Measurements from ENCODE around the gene VWC2L.

Gene VWC2L

GRCh38 chr2:214471382-214471781, 60.5 kb downstream of the VWC2L start:
- no peak for DNase-seq

- DNase-seq: no peak
Observed at GRCh38 chr2:214471990-214472389, 61.1 kb downstream of the VWC2L start.

GRCh38 chr2:214477305-214477704, 66.5 kb downstream of the VWC2L start:
- no peak for DNase-seq

GRCh38 chr2:214481204-214481603, 70.3 kb downstream of the VWC2L start:
- no peak for DNase-seq

GRCh38 chr2:214482728-214483127, 71.9 kb downstream of the VWC2L start:
- DNase-seq: no peak

- DNase-seq: no peak
Observed at GRCh38 chr2:214484239-214484638, 73.4 kb downstream of the VWC2L start.

GRCh38 chr2:214484701-214485100, 73.8 kb downstream of the VWC2L start:
- DNase-seq: no peak

- no peak for DNase-seq
Observed at GRCh38 chr2:214489181-214489580, 78.3 kb downstream of the VWC2L start.

- no peak for DNase-seq
Observed at GRCh38 chr2:214489702-214490101, 78.8 kb downstream of the VWC2L start.

GRCh38 chr2:214492152-214492551, 81.3 kb downstream of the VWC2L start:
- DNase-seq: no peak

GRCh38 chr2:214492608-214493007, 81.8 kb downstream of the VWC2L start:
- no peak for DNase-seq

- no peak for DNase-seq
Observed at GRCh38 chr2:214497489-214497888, 86.6 kb downstream of the VWC2L start.

GRCh38 chr2:214503568-214503967, 92.7 kb downstream of the VWC2L start:
- DNase-seq: no peak

GRCh38 chr2:214504599-214505376, 93.9 kb downstream of the VWC2L start:
- no peak for DNase-seq

GRCh38 chr2:214507032-214507431, 96.2 kb downstream of the VWC2L start:
- DNase-seq: no peak

GRCh38 chr2:214514704-214515103, 103.8 kb downstream of the VWC2L start:
- no peak for DNase-seq

- DNase-seq: no peak
Observed at GRCh38 chr2:214515111-214515510, 104.3 kb downstream of the VWC2L start.

- DNase-seq: no peak
Observed at GRCh38 chr2:214519258-214519818, 108.5 kb downstream of the VWC2L start.

GRCh38 chr2:214529021-214529420, 118.2 kb downstream of the VWC2L start:
- DNase-seq: no peak

- no peak for DNase-seq
Observed at GRCh38 chr2:214529514-214529913, 118.7 kb downstream of the VWC2L start.

GRCh38 chr2:214533541-214533940, 122.7 kb downstream of the VWC2L start:
- no peak for DNase-seq

GRCh38 chr2:214536625-214537024, 125.8 kb downstream of the VWC2L start:
- no peak for DNase-seq

GRCh38 chr2:214537929-214538328, 127.1 kb downstream of the VWC2L start:
- DNase-seq: no peak

- peak; percentile 39 for DNase-seq
Observed at GRCh38 chr2:214542295-214542694, 131.4 kb downstream of the VWC2L start.

- no peak for DNase-seq
Observed at GRCh38 chr2:214542866-214543265, 132.0 kb downstream of the VWC2L start.

All from left hindlimb (tissue), 1 donor.